Measurements from ENCODE around the gene FIGN.

FIGN gene

DNA sequence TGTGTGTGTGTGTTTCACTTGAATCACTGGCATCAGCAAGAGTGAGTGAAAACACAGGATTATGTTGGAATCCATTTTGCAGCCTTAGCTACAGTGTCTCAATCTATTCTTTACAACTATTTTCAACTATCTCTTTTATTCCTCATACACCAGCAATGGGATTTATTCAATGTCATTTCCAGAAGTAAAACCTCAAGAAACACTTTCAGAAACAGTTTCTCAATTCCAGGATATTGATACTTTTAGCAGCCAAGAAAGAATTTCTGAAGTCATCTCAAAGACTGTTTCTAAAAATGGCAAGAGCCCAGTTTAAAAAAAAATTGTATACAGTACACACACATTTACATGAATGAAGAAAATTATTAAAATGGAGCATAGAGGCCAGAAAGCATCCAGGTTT, 171.6 kb downstream of the FIGN start:
- DNase-seq (ENCODE audit: low read depth in 2 of 2): no peak

- no peak for DNase-seq (ENCODE audit: low read depth in 2 of 2)
Observed at GRCh38 chr2:163563336-163563735, 172.5 kb downstream of the FIGN start.

DNA sequence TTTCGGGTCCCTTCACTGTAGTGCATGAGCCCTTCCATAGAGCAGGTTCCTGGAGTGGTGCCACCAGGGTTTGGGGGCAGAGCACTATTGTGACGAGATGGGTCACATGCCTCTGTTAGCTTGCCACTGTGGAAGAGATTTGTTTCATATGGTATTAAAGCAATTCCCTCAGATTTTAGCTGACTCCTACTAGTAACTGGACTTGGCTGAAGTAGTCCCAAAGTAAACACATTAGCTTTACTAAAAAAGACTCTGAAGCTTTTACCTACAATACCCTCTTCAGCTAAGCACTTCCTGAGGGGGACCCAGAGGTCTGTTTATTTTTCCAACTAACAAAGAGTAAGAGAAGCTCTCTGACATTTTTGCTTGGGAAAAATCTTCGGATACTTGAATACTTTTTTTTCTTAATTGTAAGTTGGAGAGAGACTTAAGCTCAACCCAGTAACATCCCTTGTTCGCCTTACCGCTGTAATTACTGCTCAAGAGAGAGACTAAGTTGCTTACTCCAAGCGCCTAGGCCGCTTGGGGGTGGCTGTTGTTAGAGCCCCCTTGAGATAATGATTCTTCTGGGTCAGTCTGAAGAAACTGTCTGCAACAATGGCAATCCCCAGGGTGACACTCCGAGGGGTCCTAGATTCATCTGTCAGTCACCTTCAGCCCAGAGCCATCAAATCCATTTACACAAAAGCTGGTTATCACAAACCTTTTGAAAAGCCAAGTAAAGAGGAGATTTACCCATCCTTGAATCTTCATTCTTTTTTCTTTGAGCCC, 177.4 kb downstream of the FIGN start:
- DNase-seq (ENCODE audit: low read depth in 2 of 2): no peak

GRCh38 chr2:163556511-163556910, 179.3 kb downstream of the FIGN start:
- DNase-seq (ENCODE audit: low read depth in 2 of 2): no peak

GRCh38 chr2:163554864-163555263, 180.9 kb downstream of the FIGN start:
- DNase-seq (ENCODE audit: low read depth in 2 of 2): no peak

DNA sequence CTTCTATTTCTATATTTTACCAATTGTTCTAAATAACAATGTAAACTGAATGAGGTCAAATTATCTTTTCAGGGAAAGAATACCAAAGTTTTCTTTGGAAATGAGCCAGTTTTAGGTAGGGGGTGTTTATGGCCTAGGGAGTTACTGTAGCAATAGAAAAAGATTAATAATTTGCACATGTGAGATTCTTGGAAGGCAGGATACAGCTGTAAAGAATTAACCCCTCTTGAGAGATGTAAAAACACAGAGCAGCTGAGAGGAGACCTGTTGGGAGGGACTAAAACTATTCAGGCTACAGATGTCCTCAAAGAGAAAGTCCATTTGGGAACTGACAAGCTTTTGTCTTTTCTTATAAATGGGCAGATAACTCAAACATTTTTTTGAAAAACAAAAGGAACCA, 182.2 kb downstream of the FIGN start:
- DNase-seq (ENCODE audit: low read depth in 2 of 2): no peak

DNA sequence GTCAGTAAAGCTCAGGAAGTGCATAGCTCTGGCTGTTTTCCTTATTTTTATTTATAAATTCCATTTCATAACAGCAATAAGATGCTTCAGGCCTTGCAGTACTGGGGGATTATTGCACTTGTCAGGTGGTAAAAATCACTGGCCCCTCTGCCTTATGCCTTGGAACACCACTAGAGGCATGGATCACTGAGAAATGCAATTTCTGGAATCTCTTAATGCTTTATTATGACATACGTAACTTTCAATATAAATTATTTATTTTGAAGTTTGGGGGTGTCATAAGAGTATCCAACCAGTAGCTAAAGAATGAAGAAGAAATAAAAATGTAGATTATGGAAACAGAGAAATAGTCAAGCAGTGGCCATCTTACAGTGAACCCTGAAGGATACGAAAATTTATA, 183.1 kb downstream of the FIGN start:
- DNase-seq (ENCODE audit: low read depth in 2 of 2): no peak

DNA sequence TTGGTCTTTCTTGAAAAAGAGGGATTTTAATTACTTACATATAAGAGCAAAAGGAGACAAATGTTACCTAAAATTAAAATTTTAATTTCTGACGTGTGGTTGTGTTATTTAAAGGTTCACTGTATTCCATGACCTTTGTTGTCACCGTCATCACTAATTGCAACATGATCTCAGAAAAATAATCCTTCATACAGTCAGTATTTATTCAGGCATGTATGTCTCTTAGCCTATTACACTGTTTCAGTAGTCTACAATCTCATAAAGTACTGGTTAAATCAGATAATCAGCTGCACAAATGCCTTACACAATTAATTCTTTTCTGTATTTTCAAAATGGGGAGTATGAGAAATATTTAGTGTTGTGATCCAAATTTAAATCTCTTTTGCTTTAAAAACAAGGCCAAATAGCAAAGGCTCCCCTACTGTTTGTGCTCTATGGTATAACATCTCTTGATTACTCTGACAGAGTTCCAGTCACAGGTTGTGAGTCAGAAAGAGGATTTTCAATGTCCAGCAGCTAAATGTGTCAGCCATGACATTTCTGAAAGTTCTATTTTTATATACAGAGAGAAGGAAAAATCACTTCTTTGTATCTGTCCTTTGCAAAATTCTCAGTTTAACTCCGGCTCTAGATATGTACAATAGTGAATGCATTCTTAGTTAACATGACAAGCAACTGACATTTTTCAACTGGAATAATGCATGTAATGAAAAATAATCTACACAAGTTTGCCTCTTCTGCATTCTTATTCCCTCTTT, 184.0 kb downstream of the FIGN start:
- DNase-seq (ENCODE audit: low read depth in 2 of 2): no peak

- no peak for DNase-seq (ENCODE audit: low read depth in 2 of 2)
Observed at GRCh38 chr2:163548970-163549369, 186.8 kb downstream of the FIGN start.
